ENCODE results near the gene TNK1.
"Not testable (repeated sequence)": the region's sequence is repeated elsewhere in the genome, so short reads cannot be mapped to it uniquely, and the experiment has no call there.

The TNK1 gene

GRCh38 chr17:7380855-7381683 lies at the start of gene TNK1:
TSS of gene TNK1 (plus strand) at chr17:7381089. CDS start at chr17:7382927, 1,838 bp downstream.
- DNase-seq: no peak
- in situ Hi-C loops (cut with MboI; ENCODE audit: low pct_unique_long_range_greater_than_20kb, low sequenced_read_pairs): no loop called here

GRCh38 chr17:7332111-7332510 lies 48.8 kb upstream of the TNK1 start:
- in situ Hi-C loops (cut with MboI; ENCODE audit: low pct_unique_long_range_greater_than_20kb, low sequenced_read_pairs): loop anchor here (25.0 kb wide), 1 partner anchor 295 kb away; the partner anchor contains the start of genes SLC16A11 and SLC16A13
- DNase-seq: no peak

- in situ Hi-C loops (cut with MboI; ENCODE audit: low pct_unique_long_range_greater_than_20kb, low sequenced_read_pairs): loop anchor here (25.0 kb wide), 1 partner anchor 295 kb away; the partner anchor contains the start of genes SLC16A11 and SLC16A13
- DNase-seq: not testable (repeated sequence)
Observed at GRCh38 chr17:7332600-7333069, 48.3 kb upstream of the TNK1 start.

GRCh38 chr17:7334938-7335538 lies 45.9 kb upstream of the TNK1 start:
- in situ Hi-C loops (cut with MboI; ENCODE audit: low pct_unique_long_range_greater_than_20kb, low sequenced_read_pairs): loop anchor here (25.0 kb wide), 1 partner anchor 298 kb away; the partner anchor contains the start of genes SLC16A11 and SLC16A13
- DNase-seq: no peak

GRCh38 chr17:7335765-7336164 lies 45.1 kb upstream of the TNK1 start:
- not testable (repeated sequence) for DNase-seq
- in situ Hi-C loops (cut with MboI; ENCODE audit: low pct_unique_long_range_greater_than_20kb, low sequenced_read_pairs): loop anchor here (25.0 kb wide), 1 partner anchor 298 kb away; the partner anchor contains the start of genes SLC16A11 and SLC16A13

- in situ Hi-C loops (cut with MboI; ENCODE audit: low pct_unique_long_range_greater_than_20kb, low sequenced_read_pairs): loop anchor here (25.0 kb wide), 1 partner anchor 299 kb away; the partner anchor contains the start of genes SLC16A11 and SLC16A13
- peak; percentile 69 for DNase-seq
Observed at GRCh38 chr17:7336240-7337175, 44.4 kb upstream of the TNK1 start, which contains the start of gene ACAP1. TSS of gene ACAP1 (plus strand) at chr17:7336529. CDS start at chr17:7336735, 206 bp downstream.

- in situ Hi-C loops (cut with MboI; ENCODE audit: low pct_unique_long_range_greater_than_20kb, low sequenced_read_pairs): loop anchor here (25.0 kb wide), 1 partner anchor 300 kb away; the partner anchor contains the start of genes SLC16A11 and SLC16A13
- peak; percentile 17 for DNase-seq
Observed at GRCh38 chr17:7337600-7337999, 43.3 kb upstream of the TNK1 start.

GRCh38 chr17:7340179-7340578 lies 40.7 kb upstream of the TNK1 start:
- DNase-seq: no peak
- in situ Hi-C loops (cut with MboI; ENCODE audit: low pct_unique_long_range_greater_than_20kb, low sequenced_read_pairs): loop anchor here (25.0 kb wide), 1 partner anchor 303 kb away; the partner anchor contains the start of genes SLC16A11 and SLC16A13

- in situ Hi-C loops (cut with MboI; ENCODE audit: low pct_unique_long_range_greater_than_20kb, low sequenced_read_pairs): loop anchor here (25.0 kb wide), 1 partner anchor 305 kb away; the partner anchor contains the start of genes SLC16A11 and SLC16A13
- no peak for DNase-seq
Observed at GRCh38 chr17:7341842-7342241, 39.0 kb upstream of the TNK1 start.

- in situ Hi-C loops (cut with MboI; ENCODE audit: low pct_unique_long_range_greater_than_20kb, low sequenced_read_pairs): loop anchor here (25.0 kb wide), 1 partner anchor 306 kb away; the partner anchor contains the start of genes SLC16A11 and SLC16A13
- DNase-seq: no peak
Observed at GRCh38 chr17:7343250-7343649, 37.6 kb upstream of the TNK1 start.

GRCh38 chr17:7346761-7347614 lies 33.9 kb upstream of the TNK1 start:
- no peak for DNase-seq

GRCh38 chr17:7347630-7348477 lies 33.0 kb upstream of the TNK1 start:
- DNase-seq: no peak

More at GRCh38 chr17:7346761-7347614, 33.9 kb upstream of the TNK1 start:
- in situ Hi-C loops (cut with MboI; ENCODE audit: low pct_unique_long_range_greater_than_20kb, low sequenced_read_pairs): loop anchor here (25.0 kb wide), 1 partner anchor 310 kb away; the partner anchor contains the start of genes SLC16A11 and SLC16A13

GRCh38 chr17:7348478-7349242 lies 32.2 kb upstream of the TNK1 start:
- in situ Hi-C loops (cut with MboI; ENCODE audit: low pct_unique_long_range_greater_than_20kb, low sequenced_read_pairs): loop anchor here (25.0 kb wide), 1 partner anchor 311 kb away; the partner anchor contains the start of genes SLC16A11 and SLC16A13
- no peak for DNase-seq

More at GRCh38 chr17:7347630-7348477, 33.0 kb upstream of the TNK1 start:
- in situ Hi-C loops (cut with MboI; ENCODE audit: low pct_unique_long_range_greater_than_20kb, low sequenced_read_pairs): loop anchor here (25.0 kb wide), 1 partner anchor 311 kb away; the partner anchor contains the start of genes SLC16A11 and SLC16A13

- no peak for DNase-seq
- in situ Hi-C loops (cut with MboI; ENCODE audit: low pct_unique_long_range_greater_than_20kb, low sequenced_read_pairs): no loop called here
Observed at GRCh38 chr17:7351665-7352502, 29.0 kb upstream of the TNK1 start, which contains the start of gene KCTD11. TSS of gene KCTD11 (plus strand) at chr17:7352162.

GRCh38 chr17:7352503-7352889 lies 28.4 kb upstream of the TNK1 start:
- no peak for DNase-seq
- in situ Hi-C loops (cut with MboI; ENCODE audit: low pct_unique_long_range_greater_than_20kb, low sequenced_read_pairs): no loop called here
